PFSK-1 (cell line): ENCODE measurements around the gene KREMEN1.

Source experiments
- FOXP2 ChIP-seq: optimal IDR thresholded peaks from 2 replicates; pipeline ENCODE3; 2011; ENCODE audit warnings: borderline replicate concordance, control low read depth, inconsistent platforms; ENCODE audit not compliant: insufficient read depth; ENCODE audit errors: extremely low read length, extremely low read depth
- POLR2AphosphoS5 ChIP-seq: IDR thresholded peaks from 2 replicates; pipeline ENCODE4 v1.6.1; 2012; ENCODE audit warnings: low read depth, mild to moderate bottlenecking, control low read depth, low read length, moderate library complexity
- SIN3A ChIP-seq: IDR thresholded peaks from 2 replicates; pipeline ENCODE4 v1.6.1; 2012; ENCODE audit warnings: mild to moderate bottlenecking, low read length, moderate library complexity, borderline replicate concordance; ENCODE audit not compliant: insufficient read depth
- TAF1 ChIP-seq: IDR thresholded peaks from 2 replicates; pipeline ENCODE4 v1.6.1; 2012; ENCODE audit warnings: low read length, control low read depth, borderline replicate concordance; ENCODE audit not compliant: insufficient read depth
- TF ChIP-seq, protein P1 (sequence below), 2 experiments: IDR thresholded peaks; 2 replicates each; pipeline versions ENCODE4 v1.6.1 to v1.8.0; 2011 to 2012; ENCODE audit warnings: low read depth in 2 of 2, low read length in 2 of 2, control low read depth in 1 of 2, inconsistent platforms in 1 of 2, mild to moderate bottlenecking in 1 of 2, moderate library complexity in 1 of 2; ENCODE audit not compliant: insufficient read depth in 1 of 2

DNA sequence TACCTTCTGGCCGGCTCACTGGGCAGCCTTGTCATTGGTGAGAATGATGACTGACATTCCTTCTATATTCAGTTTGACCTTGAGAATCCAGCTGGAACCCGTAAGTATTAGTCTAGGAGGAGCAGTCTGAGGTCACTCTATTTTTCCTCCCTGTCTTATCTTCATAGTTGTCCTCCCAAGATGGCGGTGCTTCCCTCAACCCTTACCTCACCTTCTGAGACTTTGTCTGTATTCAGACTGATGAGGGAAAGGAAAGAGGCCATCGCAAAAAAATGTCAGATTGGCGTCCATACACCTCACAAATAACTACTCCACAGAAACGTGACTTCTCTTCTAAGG, 6.0 kb downstream of the KREMEN1 start:
- TF ChIP-seq, protein P1, sequence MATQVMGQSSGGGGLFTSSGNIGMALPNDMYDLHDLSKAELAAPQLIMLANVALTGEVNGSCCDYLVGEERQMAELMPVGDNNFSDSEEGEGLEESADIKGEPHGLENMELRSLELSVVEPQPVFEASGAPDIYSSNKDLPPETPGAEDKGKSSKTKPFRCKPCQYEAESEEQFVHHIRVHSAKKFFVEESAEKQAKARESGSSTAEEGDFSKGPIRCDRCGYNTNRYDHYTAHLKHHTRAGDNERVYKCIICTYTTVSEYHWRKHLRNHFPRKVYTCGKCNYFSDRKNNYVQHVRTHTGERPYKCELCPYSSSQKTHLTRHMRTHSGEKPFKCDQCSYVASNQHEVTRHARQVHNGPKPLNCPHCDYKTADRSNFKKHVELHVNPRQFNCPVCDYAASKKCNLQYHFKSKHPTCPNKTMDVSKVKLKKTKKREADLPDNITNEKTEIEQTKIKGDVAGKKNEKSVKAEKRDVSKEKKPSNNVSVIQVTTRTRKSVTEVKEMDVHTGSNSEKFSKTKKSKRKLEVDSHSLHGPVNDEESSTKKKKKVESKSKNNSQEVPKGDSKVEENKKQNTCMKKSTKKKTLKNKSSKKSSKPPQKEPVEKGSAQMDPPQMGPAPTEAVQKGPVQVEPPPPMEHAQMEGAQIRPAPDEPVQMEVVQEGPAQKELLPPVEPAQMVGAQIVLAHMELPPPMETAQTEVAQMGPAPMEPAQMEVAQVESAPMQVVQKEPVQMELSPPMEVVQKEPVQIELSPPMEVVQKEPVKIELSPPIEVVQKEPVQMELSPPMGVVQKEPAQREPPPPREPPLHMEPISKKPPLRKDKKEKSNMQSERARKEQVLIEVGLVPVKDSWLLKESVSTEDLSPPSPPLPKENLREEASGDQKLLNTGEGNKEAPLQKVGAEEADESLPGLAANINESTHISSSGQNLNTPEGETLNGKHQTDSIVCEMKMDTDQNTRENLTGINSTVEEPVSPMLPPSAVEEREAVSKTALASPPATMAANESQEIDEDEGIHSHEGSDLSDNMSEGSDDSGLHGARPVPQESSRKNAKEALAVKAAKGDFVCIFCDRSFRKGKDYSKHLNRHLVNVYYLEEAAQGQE (IDR thresholded peaks at IDR 0.05; ENCODE audit: insufficient read depth in 1 of 2, low read depth in 2 of 2, low read length in 2 of 2): no peak
- TF ChIP-seq POLR2AphosphoS5 (no peak), TAF1 (no peak), SIN3A (no peak), FOXP2 (no peak)
